GM18517 (cell line): ENCODE measurements around the gene CHD5.

Experiments used
- ATAC-seq: cut with Tn5 transposase; IDR thresholded peaks from one replicate; pipeline ENCODE4 v1.9.1; 2021; ENCODE audit warnings: mild to moderate bottlenecking, moderate library complexity; ENCODE audit not compliant: unreplicated experiment

The CHD5 gene

GRCh38 chr1:6117064-6117463, 63.1 kb downstream of the CHD5 start:
- no peak for ATAC-seq

GRCh38 chr1:6116137-6116536, 64.0 kb downstream of the CHD5 start:
- no peak for ATAC-seq

GRCh38 chr1:6113745-6114144, 66.4 kb downstream of the CHD5 start:
- ATAC-seq: no peak

- ATAC-seq: no peak
Observed at GRCh38 chr1:6113116-6113515, 67.0 kb downstream of the CHD5 start.

- ATAC-seq: no peak
Observed at GRCh38 chr1:6112690-6113005, 67.5 kb downstream of the CHD5 start.

GRCh38 chr1:6111991-6112689, 68.0 kb downstream of the CHD5 start:
- ATAC-seq: no peak

- ATAC-seq: no peak
Observed at GRCh38 chr1:6111571-6111970, 68.5 kb downstream of the CHD5 start.

GRCh38 chr1:6110326-6110725, 69.8 kb downstream of the CHD5 start:
- ATAC-seq: no peak

- no peak for ATAC-seq
Observed at GRCh38 chr1:6109688-6110087, 70.4 kb downstream of the CHD5 start.

- ATAC-seq: no peak
Observed at GRCh38 chr1:6108937-6109614, 71.0 kb downstream of the CHD5 start.

- ATAC-seq: no peak
Observed at GRCh38 chr1:6108476-6108875, 71.6 kb downstream of the CHD5 start.

GRCh38 chr1:6107409-6108356, 72.4 kb downstream of the CHD5 start:
- no peak for ATAC-seq

GRCh38 chr1:6106977-6107376, 73.1 kb downstream of the CHD5 start:
- ATAC-seq: no peak

- no peak for ATAC-seq
Observed at GRCh38 chr1:6106321-6106731, 73.8 kb downstream of the CHD5 start.

- no peak for ATAC-seq
Observed at GRCh38 chr1:6105763-6106162, 74.4 kb downstream of the CHD5 start.

- no peak for ATAC-seq
Observed at GRCh38 chr1:6105218-6105679, 74.9 kb downstream of the CHD5 start.

GRCh38 chr1:6104631-6105030, 75.5 kb downstream of the CHD5 start:
- ATAC-seq: no peak

- ATAC-seq: no peak
Observed at GRCh38 chr1:6103854-6104530, 76.1 kb downstream of the CHD5 start.

GRCh38 chr1:6103111-6103853, 76.8 kb downstream of the CHD5 start:
- no peak for ATAC-seq

GRCh38 chr1:6102532-6102845, 77.6 kb downstream of the CHD5 start:
- no peak for ATAC-seq
